OCI-LY7 (cell line): Measurements from ENCODE around the gene MAMSTR. TPM values are rescaled to one million over a fixed set of nuclear protein-coding genes. Genes with fewer than 3 reads are reported as not detected.
"Not testable (repeated sequence)": the region's sequence is repeated elsewhere in the genome, so short reads cannot be mapped to it uniquely, and the experiment has no call there.

Source experiments
- BruUV-seq: library from RNA; stranded (reverse); fragments of 400-500 nt; replicated peaks from 2 replicates; lab custom pipeline; 2021; lab: Mats Ljungman, UMichigan
- CTCF ChIA-PET: fragments of 300-600 bp; sonication (Branson Sonifier 250); formaldehyde crosslinking; loops from one replicate; lab custom pipeline; 2022; ENCODE audit warnings: antibody characterized with exemption; ENCODE audit not compliant: unreplicated experiment; lab: Charles Lee
- POLR2A ChIA-PET: fragments of 300-600 bp; sonication (Branson Sonifier 250); formaldehyde crosslinking; loops from one replicate; lab custom pipeline; 2022; ENCODE audit warnings: antibody characterized with exemption; lab: Charles Lee
- DNase-seq: peaks from one replicate; pipeline ENCODE4 v3.0.0-alpha.2; 2015; ENCODE audit warnings: low spot score
- H2AFZ ChIP-seq: fragments of 200-600 bp; sonication (generic), shearing (Covaris generic); 2 replicates; pipeline ENCODE4 v1.6.1; 2014; ENCODE audit warnings: mild to moderate bottlenecking, antibody characterized with exemption, low read length, moderate library complexity
- H3K27ac ChIP-seq: fragments of 200-600 bp; sonication (generic); 2 replicates; pipeline ENCODE4 v1.5.1; 2014; ENCODE audit warnings: mixed run types, low read depth, mild to moderate bottlenecking, moderate library complexity, low read length, inconsistent platforms; ENCODE audit not compliant: poor library complexity, severe bottlenecking
- H3K36me3 ChIP-seq: fragments of 200-600 bp; sonication (generic); 2 replicates; pipeline ENCODE4 v1.6.1; 2014; ENCODE audit warnings: mild to moderate bottlenecking, antibody characterized with exemption, low read length, moderate library complexity, mixed read lengths; ENCODE audit not compliant: insufficient read depth
- H3K4me1 ChIP-seq: fragments of 200-600 bp; sonication (generic); 2 replicates; pipeline ENCODE4 v1.5.1; 2014; ENCODE audit warnings: mild to moderate bottlenecking, low read length; ENCODE audit not compliant: insufficient read depth, poor library complexity, severe bottlenecking
- H3K4me2 ChIP-seq: fragments of 200-600 bp; sonication (generic); 2 replicates; pipeline ENCODE4 v1.6.1; 2014; ENCODE audit warnings: mild to moderate bottlenecking, low read length
- H3K4me3 ChIP-seq: fragments of 200-600 bp; sonication (generic); 2 replicates; pipeline ENCODE4 v1.5.1; 2014; ENCODE audit warnings: mild to moderate bottlenecking, low read depth, low read length; ENCODE audit not compliant: poor library complexity, severe bottlenecking
- H3K79me2 ChIP-seq: fragments of 200-600 bp; sonication (generic); 2 replicates; pipeline ENCODE4 v1.6.1; 2016; ENCODE audit warnings: low read depth, mild to moderate bottlenecking, low read length, moderate library complexity, mixed read lengths; ENCODE audit not compliant: insufficient read depth
- H3K9me2 ChIP-seq: fragments of 200-600 bp; sonication (generic); 2 replicates; pipeline ENCODE4 v1.6.1; 2016; ENCODE audit warnings: mild to moderate bottlenecking, low read length, mixed read lengths; ENCODE audit not compliant: insufficient read depth
- H3K9me3 ChIP-seq: fragments of 200-600 bp; sonication (generic); 2 replicates; pipeline ENCODE4 v1.6.1; 2014; ENCODE audit warnings: mild to moderate bottlenecking, mixed run types, low read length, mixed read lengths
- H4K20me1 ChIP-seq: fragments of 200-600 bp; sonication (generic); 2 replicates; pipeline ENCODE4 v1.6.1; 2014; ENCODE audit warnings: mild to moderate bottlenecking, antibody characterized with exemption, low read length, moderate library complexity, mixed read lengths; ENCODE audit not compliant: insufficient read depth
- EZH2phosphoT487 ChIP-seq: fragments of 200-600 bp; sonication (generic); IDR thresholded peaks from 2 replicates; pipeline ENCODE4 v1.6.1; 2018; ENCODE audit warnings: low read depth, borderline replicate concordance, mild to moderate bottlenecking, mixed run types, antibody characterized with exemption, low read length, moderate library complexity, mixed read lengths
- intact Hi-C: fragments of 100-400 bp; cut with micrococcal nuclease; formaldehyde crosslinking; loops from one replicate; pipeline ENCODE4 v1.10.0; 2022; ENCODE audit not compliant: unreplicated experiment
- total RNA-seq, 2 experiments: library from RNA; depleted of rRNA in 1 of 2; stranded (reverse); fragments of >200 nt in 1 of 2; shearing (Covaris generic) in 1 of 2; gene quantifications; 2 replicates each; pipeline ENCODE4 v1.2.3, GENCODE V29; 2014 to 2022
- TF ChIP-seq, protein P1 (sequence below): fragments of 200-600 bp; sonication (generic); conservative IDR thresholded peaks from 2 replicates; pipeline ENCODE4 v1.5.1; 2014; ENCODE audit warnings: mild to moderate bottlenecking, antibody characterized with exemption, low read length, moderate library complexity, mixed read lengths

MAMSTR gene
- total RNA-seq, 2 experiments from 2014 or later = 1.2 TPM

DNA sequence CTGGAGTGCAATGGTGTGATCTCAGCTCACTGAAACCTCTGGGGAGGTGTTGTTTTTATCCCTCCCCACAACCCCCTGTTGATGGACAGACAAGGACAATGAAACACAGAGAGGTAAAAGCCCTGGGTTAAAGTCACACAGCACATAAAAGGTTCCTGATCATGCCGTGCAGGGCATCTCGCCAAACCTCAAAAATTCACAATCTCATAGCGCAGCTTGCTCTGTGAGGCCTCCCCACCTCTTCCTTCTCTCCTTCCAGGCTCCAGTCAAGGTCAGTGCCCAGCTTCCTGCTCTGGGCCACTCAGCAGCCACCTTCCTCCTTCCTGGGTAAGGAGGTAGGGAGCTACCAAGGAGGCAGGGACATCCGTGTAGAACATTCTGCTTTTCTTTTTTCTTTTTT lies 21.5 kb downstream of the MAMSTR start:
- no peaks in the 10 kb centered on the region for H3K4me1 ChIP-seq
- ChIA-PET CTCF (no interaction called here), POLR2A (no interaction called here)
- no peak for DNase-seq
- TF ChIP-seq EZH2phosphoT487 = no peak
- TF ChIP-seq, protein P1, sequence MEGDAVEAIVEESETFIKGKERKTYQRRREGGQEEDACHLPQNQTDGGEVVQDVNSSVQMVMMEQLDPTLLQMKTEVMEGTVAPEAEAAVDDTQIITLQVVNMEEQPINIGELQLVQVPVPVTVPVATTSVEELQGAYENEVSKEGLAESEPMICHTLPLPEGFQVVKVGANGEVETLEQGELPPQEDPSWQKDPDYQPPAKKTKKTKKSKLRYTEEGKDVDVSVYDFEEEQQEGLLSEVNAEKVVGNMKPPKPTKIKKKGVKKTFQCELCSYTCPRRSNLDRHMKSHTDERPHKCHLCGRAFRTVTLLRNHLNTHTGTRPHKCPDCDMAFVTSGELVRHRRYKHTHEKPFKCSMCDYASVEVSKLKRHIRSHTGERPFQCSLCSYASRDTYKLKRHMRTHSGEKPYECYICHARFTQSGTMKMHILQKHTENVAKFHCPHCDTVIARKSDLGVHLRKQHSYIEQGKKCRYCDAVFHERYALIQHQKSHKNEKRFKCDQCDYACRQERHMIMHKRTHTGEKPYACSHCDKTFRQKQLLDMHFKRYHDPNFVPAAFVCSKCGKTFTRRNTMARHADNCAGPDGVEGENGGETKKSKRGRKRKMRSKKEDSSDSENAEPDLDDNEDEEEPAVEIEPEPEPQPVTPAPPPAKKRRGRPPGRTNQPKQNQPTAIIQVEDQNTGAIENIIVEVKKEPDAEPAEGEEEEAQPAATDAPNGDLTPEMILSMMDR = no peak
- no peaks in the 10 kb centered on the region for H3K9me3 ChIP-seq
- H3K36me3 ChIP-seq = no peaks in the 10 kb centered on the region
- H3K79me2 ChIP-seq = no peaks in the 10 kb centered on the region
- no peaks in the 10 kb centered on the region for H3K9me2 ChIP-seq
- no peak overlapping the region for H2AFZ ChIP-seq
- intact Hi-C loops = no loop called here
- no peak overlapping the region for H3K27ac ChIP-seq
- no peak overlapping the region for H3K4me2 ChIP-seq
- BruUV-seq = no TSS peak
- H4K20me1 ChIP-seq = no peaks in the 10 kb centered on the region
- no peak overlapping the region for H3K4me3 ChIP-seq

DNA sequence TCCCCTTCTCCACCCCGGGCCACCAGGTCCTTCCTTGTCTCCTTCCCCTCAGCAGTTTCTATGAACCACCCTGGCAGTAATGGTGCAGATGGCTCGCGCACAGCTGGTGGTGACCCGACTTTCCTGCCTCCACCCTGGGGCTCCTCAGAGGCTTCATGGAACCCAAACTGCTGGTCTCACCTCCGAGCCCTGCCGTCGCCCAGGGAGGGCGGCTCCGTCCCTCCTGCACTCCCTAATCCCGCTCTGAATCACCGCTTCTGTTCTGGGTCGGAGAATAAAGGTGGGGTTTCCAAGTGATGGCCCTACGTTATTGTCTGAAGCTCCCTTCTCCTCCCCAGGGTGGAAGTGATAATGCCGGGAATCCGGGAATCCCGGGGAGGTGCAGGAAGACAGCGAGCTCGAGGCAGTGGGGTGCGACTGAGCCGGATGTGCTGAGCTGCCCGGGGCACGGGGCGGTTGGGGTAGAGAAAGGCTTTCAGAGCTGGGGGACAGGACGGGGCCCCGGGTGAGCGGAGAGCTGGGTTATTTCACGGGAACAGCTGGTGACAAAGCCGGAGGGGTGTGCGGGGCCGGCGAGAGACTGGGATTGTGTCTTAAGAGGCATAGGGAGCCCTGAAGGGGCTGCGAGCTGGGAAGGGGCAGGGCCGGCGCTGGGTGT lies 23.0 kb downstream of the MAMSTR start:
- Histone ChIP-seq H3K27ac (no peak overlapping the region), H3K9me2 (no peaks in the 10 kb centered on the region), H3K4me2 (no peak overlapping the region), H3K4me1 (no peaks in the 10 kb centered on the region), H3K9me3 (no peaks in the 10 kb centered on the region), H3K79me2 (no peaks in the 10 kb centered on the region), H3K36me3 (no peaks in the 10 kb centered on the region), H4K20me1 (no peaks in the 10 kb centered on the region), H3K4me3 (no peak overlapping the region), H2AFZ (no peak overlapping the region)
- intact Hi-C loops = no loop called here
- CTCF ChIA-PET = no interaction called here
- TF ChIP-seq, protein P1 = no peak
- no peak for TF ChIP-seq EZH2phosphoT487
- DNase-seq = no peak
- POLR2A ChIA-PET = interaction anchor here (0.6 kb wide), 2 partner anchors 10 to 140 kb away, joined by 6 read pairs; no protein-coding TSS in a partner anchor
- no TSS peak for BruUV-seq

DNA sequence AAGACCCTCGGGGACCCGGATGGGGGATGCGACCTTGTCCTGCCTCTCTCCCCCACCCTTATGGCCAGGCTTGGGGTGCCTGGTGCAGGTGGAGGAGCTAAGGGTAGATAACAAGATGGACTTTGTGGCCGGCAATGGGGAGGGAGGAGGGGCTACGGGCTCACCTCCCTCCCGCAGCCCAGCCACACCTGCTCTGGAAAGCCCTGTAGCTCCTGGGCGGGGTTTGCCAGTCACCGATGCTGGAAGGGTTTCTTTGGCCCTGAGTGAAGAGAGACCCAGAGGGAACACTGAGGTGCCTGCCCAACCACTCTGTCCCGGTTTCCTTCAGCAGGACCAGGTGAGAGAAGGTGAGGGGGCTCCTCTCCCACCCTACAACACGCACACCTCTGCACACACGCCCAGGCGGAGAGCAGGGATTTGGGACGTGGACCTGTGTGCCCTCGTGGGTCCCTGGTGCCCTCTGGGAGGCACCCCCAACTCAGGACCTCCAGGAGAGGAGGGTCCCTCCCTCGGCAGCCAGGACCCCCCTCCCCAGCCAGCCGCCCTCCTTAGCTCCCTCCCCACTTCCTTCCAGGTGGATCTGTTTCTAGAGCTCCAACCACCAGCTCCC lies 23.7 kb downstream of the MAMSTR start, which contains the start of gene FUT2:
FUT2 (plus strand) TSS at position 229 of the 610 bp plus-strand sequence. CDS start 6,986 bp downstream, outside the sequence.
- H3K4me3 ChIP-seq = no peak within 1 kb of the TSS
- H3K4me2 ChIP-seq = no peak within 1 kb of the TSS
- H3K36me3 ChIP-seq = no peaks in the 10 kb centered on the region
- POLR2A ChIA-PET = interaction anchor here (0.6 kb wide), 3 partner anchors 10 to 504 kb away, joined by 3 to 6 read pairs (median 6); no protein-coding TSS in a partner anchor
- H3K79me2 ChIP-seq = no peaks in the 10 kb centered on the region
- H2AFZ ChIP-seq = no peak within 1 kb of the TSS
- H3K9me3 ChIP-seq = no peaks in the 10 kb centered on the region
- no peak for TF ChIP-seq EZH2phosphoT487
- TF ChIP-seq, protein P1 = no peak
- no peaks in the 10 kb centered on the region for H3K9me2 ChIP-seq
- no peak within 1 kb of the TSS for H3K27ac ChIP-seq
- CTCF ChIA-PET = no interaction called here
- H3K4me1 ChIP-seq = no peaks in the 10 kb centered on the region
- no peak for DNase-seq
- intact Hi-C loops = no loop called here
- no peaks in the 10 kb centered on the region for H4K20me1 ChIP-seq
- no TSS peak for BruUV-seq

- not testable (repeated sequence) for H3K79me2 ChIP-seq
Measured at GRCh38 chr19:48693629-48694028, 25.9 kb downstream of the MAMSTR start.

More at GRCh38 chr19:48693629-48694028, 25.9 kb downstream of the MAMSTR start:
- H2AFZ ChIP-seq, H3K4me2 ChIP-seq, intact Hi-C loops, POLR2A ChIA-PET, H3K36me3 ChIP-seq, H3K9me3 ChIP-seq, H3K4me1 ChIP-seq, H4K20me1 ChIP-seq, BruUV-seq, H3K27ac ChIP-seq, CTCF ChIA-PET, DNase-seq, H3K4me3 ChIP-seq, H3K9me2 ChIP-seq: not testable (repeated sequence)
